ENCODE measurements around the gene HABP2.

Gene HABP2

DNA sequence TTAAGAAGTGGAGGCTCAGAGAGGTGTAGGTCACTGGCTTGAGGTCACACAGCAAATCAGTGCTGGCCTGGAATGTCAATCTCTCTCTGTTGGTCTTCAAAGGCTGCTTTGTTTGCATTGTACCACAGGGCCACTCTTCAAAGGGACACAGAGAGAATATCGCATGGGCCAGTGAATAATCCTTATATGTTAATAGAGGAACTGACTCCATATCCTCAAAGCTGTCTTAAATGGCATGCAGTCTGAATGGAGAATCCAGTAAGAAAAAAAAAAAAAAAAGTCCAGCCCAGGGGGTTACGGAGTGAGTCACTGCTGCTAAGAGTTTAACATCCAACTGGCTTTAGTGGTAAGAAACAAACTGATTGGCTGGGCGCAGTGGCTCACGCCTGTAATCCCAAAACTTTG lies 56.9 kb downstream of the HABP2 start:
- DNase-seq = no peak

DNA sequence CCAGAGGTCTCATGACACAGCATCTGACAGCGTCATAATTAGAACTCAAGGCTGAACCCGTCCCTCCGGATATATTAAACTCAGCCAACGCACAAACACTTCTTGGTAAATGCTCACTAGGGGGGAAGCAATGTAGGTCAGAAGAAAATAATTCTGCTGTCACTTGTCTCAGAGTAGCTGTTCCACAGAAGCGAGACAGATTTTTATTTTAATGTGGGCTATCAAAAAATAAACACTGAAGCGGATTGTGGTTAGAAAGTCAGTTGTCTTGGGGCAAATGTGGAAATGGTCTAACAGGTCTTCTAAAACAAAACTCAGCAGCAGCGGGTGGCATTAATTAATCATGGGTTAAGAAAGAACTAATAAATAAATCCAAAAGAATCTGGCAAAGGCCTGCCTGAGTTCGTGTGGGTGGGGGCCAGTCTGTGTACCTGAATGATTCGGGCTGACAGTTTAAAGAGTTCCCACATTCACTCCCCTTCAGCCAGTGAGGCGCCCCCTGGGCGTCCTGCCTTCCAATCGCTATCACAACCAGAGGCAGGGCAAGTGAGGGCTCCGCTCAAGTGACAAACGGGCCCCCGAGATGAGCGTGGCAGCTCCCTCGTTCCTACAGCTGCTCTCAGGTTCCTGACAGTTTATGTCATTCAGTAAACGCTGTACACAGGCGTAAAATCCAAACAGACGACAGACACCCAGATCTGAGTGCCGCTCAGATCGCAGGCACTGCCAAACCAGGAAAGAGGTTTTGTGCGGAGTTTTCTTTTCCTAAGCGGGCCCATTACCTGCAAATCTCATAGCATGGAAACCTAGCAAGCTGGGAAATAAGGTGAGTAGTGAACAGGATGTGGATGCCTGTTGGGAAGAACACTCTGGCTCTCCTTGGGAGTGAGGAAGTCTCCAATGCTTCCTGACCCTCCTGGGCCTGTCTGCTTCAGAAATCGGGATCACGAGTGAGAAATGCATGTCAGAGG lies 58.1 kb downstream of the HABP2 start:
- no peak for DNase-seq

DNA sequence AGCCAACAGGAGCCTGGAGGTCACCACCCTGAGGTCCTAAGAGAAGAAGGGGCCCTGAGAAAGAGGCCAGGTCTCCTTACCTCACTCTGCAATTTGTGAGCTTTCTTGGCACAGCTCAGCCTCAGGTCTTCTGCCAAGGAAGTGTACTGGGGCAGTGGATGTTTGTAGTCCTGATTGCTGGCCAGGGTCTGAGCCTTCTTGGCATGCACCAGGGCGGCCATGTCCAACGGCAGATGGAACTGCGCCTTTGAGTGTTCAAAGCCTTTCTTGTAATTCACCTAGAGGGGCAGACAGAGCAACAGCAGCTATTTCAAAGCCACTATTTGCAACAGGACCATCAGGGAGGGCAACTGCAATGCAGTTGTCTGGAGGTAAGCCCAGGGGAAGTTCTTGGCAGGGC lies 59.3 kb downstream of the HABP2 start:
- no peak for DNase-seq

DNA sequence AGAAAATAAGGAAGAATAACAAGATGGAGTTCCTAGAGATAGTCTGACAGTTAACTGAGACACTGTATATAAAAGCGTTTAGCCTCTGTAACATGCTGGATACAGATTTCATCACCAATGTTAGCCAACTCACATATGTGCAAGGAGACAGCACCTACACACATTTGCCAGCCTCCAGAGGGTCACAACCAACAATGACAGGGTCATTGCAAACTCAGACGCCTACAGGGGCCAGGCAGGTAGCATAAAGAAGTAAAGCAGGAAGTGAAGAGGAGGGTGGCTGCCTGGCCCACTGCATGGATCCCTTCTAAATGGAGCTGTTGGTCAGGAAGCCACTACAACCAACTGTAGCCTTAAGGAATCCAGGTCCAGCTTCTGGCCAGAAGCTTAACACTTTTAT lies 60.6 kb downstream of the HABP2 start:
- no peak for DNase-seq

DNA sequence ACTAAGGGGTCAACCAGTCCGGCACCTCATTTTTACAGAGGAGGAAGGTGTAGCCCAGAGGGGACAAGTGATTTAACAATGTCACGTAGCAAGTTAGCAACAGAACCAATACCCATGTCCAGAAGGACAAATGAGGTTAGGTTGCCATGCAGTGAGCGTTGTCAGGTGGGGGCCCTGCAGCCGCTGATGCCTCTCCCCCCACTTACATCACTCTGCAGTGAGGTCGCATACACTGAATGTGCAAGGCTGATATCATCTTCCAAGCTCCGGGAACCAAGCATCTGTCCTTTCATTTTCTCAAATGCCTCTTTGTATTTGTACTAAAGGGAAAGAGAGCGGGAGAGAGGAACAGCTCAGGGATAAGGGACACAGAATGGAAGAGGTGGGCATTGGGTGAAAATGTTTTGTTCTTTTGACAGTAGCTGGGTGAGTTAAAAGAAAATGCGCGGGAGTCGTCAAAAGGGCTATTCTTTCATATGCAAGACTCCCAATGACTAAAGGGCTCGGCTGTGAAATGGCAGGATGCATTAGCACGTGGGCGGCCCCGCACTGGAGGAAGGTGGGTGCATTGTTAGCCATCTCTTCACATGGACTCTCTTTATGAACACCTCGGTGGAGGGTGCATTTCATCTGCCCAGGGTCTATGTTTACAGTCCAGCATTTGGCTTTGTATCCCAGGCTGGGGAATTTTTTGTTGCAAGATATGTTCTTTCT lies 61.3 kb downstream of the HABP2 start:
- no peak for DNase-seq

DNA sequence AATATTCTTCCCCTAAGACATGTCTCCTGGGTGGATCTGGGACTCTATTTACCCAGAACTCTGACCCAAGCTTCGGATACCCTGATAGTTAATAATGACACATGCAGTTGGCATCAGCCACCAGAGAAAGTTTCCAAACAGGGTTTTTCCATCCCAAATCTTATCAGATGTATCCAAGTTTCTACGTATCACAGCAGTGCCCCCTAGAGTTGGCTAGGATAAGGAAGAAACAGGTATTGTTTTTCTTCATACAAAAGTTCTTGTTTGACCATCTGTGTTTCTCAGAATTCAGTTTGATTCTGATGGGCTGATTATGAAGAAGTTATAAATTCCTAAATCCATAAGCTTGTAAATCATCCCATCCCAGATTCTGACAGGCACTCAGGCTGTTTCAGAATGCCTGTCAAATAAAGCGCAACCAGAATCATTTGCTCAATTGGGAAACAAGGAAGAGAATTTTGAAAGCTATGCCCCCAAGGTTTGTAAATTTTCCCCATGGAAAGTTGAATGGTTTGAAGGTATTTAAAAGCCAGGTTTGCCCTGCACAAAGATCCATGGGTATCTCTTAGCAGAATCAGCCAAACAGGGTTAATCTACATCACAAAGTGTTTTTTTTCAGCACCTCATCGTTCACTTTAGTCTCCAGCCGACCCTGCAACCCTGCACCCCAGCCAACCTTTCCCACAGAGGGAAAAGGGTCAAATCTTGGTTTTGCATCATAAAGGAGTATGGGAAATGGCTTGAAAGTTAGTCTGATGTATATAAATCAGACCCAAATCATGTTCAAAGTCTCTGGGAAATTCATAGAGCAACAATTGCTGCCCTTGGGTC lies 63.6 kb downstream of the HABP2 start:
- DNase-seq = no peak

DNA sequence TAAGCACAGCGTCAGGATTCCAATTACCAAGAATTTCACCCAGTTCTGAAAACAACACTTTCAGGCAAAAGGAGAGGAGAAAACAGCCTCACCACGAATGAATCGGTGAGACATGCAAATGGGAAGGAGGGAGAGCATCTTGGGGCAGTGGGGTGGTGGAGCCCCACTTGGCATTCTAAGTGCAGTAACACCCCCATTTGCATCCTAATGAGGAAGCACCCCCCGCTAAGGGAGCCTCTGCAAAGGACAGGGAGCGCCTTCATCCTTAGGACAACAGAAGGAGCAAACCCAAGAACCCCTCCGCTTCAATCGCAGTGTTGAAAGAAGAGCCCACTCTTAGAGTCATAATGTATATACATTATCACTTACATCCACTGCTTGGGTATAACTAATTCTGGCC lies 64.2 kb downstream of the HABP2 start:
- DNase-seq = no peak

DNA sequence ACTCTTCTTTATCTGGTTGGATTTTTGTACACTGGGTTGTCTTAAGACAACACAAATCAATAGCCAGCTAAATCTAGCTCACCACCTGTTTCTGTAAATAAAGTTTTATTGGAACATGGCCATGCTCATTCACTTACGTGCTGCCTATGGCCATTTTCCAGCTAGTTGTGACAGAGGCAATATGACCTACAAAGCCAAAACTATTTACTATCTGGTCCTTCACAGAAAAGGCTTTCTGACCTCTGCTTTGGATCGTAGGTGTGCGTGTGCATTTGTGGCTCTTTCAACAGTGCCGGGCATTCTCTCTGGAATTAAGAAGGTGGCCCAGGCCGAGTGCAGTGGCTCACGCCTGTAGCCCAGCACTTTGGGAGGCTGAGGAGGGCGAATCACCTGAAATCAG lies 65.5 kb downstream of the HABP2 start:
- no peak for DNase-seq

DNA sequence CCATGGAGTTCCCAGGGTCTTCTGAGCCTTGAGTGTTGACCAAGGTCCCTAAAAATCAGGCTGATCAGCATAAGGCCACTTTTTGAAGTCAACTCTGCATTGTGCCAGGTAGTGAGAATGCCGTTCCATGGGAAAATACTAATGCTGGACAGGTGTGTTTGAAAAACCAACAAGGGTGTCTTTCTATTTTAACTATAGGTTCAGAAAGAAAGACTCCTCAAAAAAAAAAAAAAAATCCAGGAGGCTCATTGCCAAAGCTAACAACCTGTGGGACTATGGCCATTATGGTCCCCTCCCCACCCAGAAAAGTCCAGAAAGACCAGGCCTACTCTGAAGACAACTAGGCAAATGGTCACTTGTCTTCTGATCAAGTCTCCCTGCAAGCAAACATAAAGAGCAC lies 66.5 kb downstream of the HABP2 start:
- no peak for DNase-seq

DNA sequence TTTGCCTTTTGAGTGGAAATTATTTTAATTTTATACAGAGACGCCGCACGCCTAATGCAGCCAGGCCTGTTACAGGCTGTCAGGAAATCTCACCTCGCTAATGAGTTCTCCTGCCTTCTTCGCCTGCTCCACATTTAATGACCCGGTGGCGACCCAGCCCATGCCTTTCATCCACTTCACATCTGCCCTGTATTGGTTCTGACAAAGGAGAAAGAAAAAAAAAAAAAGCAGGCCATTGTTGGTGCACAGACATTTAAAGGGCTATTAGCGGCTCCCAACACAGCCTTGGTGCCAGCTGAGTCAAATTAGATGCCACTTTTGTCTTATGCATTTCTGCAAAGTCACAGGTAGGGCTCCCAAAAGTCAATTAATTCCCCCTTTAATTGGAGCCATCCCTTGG lies 67.7 kb downstream of the HABP2 start:
- no peak for DNase-seq

DNA sequence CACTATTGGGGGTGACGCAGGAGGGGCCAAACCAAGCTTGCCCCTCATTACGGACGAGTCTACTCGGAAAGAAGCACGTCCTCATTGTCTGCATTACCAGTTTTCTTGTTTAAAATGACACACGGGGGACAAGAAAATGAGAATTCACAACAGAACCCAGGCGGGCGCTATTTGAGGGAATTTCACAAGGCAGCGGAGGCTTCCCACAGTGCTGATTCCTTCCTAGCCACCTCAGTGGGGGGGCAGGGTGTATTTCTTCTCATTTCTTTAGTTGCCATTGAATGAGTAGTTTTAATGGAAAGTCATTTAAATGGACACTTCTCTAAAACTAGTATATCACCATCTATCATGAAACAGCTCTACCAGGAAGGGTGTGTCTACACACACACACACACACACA lies 68.1 kb downstream of the HABP2 start:
- DNase-seq = no peak

DNA sequence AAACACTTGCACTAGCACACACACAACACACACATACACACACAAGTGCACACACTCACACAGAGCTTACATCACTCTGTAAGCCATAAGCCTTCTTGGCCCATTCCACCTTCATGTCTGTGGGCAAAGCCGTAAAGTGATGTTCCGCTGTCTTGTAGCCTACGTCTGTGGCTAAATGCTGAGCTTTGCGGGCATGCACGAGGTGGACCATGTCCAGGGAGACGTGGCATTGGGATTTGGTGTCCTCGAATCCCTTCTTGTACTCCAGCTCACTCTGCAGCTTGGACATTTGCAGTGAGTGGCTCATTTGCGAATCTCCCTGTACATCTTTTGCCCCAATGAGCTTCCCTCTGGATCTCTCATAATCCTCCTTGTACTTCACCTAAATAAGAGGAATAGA lies 68.9 kb downstream of the HABP2 start:
- no peak for DNase-seq

DNA sequence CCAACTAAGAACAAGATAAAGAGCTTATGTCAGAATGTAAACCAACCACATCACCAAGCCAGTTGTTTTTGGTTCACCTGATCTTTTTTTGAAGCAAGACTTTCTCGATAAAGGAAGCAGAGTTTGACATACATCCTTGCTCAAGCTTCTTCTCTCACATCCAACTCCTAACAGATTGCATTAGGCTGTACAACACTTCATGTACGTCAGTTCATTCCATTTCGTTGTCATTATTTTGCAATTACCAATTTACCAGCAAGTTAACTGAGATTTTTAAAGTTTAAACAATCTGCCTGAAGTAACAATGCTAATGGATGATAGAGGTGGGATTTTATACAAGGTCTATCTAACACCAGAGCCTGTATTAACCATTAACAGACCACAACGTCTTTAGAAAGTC lies 70.0 kb downstream of the HABP2 start:
- no peak for DNase-seq

DNA sequence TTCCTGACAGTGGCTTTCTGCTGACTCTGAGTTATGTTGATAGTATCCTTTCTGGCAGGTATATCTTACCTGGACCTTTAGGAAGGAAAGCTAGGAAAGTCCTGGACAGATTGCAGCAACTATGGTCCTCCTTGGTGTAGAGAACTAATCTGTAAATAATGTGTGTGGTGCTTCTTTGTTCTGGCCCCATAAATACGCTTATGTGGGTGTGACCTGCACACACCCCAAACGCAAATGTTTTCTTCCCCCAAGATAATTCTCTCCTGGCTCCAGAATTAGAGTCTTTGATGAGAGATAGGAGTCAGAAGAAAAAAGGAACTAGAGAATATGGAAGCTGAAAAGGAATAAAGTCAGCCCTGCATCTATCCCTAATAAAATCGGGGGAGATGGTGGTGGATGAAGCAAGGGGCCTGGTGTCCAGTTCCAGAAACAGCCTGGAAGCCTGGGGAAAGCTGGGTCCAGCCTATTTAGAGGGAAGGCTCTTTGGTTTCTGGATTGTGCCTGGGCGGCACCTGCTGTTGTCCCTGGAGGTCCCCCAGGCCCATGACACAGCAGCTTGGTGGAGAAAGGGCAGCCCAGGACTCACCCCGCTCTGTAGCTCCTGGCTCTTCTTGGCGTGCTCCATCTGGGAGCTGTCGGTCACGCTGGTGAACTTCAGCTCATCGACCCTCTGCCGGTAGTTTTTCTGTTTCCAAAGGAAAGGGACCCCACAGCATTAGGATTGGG lies 72.8 kb downstream of the HABP2 start:
- DNase-seq = no peak

DNA sequence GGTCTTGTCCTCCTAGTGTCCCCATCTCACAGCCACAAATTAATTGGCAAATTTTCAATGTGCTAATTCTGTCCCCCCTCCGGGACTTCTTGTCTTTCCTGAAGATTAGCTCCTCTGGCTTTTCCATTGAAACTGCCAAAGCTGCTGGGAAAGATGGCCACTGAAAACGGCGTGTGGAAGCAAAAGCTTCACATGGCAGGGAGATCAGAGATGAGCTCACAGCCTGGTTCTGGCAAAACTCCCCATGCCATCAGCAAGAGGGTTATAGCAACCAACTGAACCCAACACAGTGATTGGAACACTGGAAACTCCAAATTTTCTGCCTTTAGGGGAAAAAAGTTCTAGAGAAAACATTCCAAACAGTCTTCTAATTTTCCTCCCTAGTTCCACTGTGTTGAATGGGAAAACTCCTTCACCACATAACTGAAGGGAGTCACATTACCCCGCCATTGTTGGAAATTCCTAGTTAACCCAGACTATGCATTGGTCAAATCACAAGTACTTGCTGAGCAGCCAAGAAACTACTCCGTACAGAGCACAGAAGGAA lies 74.0 kb downstream of the HABP2 start:
- DNase-seq = no peak

DNA sequence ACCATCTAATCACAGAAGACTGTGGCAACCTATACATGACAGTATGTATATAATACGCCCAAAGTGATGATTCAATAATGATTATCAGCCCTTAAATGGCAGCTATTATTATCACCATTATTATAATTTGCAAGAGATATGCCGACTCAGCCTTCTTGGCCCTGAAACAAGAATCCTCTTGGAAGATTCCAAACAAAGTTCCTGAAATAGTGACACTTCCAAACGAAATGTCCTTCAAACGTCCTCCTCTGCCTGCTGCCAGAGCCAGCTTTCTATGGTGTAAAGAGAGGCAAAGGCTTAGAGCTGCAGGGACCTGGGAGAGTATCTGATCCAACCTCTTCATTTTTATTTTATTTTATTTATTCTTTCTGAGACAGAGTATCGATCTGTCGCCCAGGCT lies 75.0 kb downstream of the HABP2 start:
- no peak for DNase-seq

DNA sequence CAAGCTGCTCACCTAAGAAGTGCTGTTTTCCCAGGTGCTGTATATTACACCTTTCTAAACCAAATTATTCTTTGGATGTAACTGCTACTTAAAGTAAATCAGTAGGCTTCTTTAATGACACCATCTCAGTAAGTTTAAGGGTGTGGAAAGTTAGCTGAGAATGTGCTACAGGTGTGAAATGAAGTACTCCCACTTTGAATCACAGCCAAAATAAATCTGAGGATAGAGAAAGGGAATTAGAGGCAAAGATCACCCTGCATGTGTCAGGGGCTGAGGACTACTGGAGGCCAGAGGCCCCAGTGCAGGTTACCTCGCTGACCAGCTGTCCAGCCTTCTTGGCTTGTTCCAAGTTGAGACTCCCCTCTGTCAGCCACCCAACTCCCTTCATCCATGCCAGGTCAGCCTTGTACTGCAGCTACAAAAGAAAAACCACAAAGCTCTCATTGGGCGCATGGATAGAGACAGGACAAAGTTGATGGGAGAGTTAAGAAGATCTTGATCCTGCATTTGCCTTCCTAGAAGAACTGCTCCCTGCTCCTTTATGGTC lies 75.8 kb downstream of the HABP2 start:
- no peak for DNase-seq

DNA sequence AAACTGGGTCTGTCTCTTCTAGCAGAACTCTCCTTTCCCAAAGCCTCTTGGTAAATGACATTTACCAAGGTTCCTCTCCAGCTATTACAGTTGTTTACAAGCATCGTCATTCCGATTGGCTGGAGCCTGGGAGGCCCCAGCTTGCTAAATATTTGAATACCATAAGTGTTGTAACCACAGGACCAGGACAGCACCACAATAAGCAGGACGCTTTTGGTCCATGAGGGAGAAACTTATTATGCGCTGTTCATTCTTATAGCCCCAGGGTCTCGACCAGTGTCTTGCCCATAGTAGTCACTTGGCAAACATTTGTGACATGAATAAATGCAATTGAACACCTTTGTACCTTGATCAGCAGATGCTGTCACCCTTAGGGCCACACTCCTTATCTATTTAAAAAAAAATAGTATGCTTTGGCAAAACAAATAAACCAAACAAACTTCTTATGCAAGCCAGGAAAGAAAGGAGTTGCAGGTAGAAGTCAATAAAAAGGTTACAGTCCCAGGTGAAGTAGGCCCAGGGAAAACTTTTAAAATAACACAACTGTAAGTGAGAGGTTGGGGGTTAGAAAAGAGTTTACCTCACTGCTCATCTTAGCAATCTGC lies 78.2 kb downstream of the HABP2 start:
- no peak for DNase-seq

DNA sequence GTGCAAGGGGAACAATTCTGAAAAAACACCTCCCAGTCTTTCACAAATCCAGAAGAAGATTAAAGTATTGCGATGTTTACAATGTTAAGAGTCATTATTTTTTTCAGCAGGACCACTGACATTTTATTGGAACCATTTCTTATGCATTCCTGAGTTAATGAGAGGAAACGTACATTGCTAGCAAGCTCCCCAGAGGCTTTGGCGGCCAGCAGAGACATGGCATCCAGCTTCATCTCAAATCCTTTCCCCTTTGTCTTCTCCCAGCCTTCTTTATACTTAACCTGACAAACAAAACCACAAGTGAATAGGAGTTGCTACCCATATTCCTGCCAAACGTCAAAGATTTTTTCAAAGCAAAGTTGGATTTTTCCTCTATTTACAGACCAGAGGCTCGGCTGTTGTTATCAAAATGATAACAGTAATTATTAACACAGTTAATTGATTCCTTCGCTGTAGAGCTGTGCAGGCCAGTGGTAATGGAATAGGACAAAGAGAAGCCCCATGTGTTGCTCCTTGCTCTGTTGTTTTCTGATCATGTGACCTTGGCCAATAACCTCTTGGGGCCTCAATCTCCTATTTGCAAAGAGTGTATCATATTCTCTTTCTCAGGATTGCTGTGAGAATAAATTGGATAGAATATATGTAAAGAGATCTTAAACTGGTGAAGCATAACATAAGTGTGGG lies 79.0 kb downstream of the HABP2 start:
- no peak for DNase-seq
